HFF-Myc (cell line): ENCODE measurements around the gene NPFF.

ENCODE experiments used
- DNase-seq: peaks from one replicate; pipeline ENCODE4 v3.0.0-alpha.2; 2011; ENCODE audit warnings: low read depth; ENCODE audit errors: extremely low read depth
- H3K4me3 ChIP-seq: replicated peaks from 2 replicates; pipeline ENCODE4 v1.5.1; 2011; ENCODE audit warnings: low read depth, mild to moderate bottlenecking, control low read depth, low read length
- TF ChIP-seq, protein P1 (sequence below): IDR thresholded peaks from 2 replicates; pipeline ENCODE4 v1.5.1; 2012; ENCODE audit warnings: mild to moderate bottlenecking, low read depth, low read length, control low read depth; ENCODE audit errors: missing control alignments

The NPFF gene

DNA sequence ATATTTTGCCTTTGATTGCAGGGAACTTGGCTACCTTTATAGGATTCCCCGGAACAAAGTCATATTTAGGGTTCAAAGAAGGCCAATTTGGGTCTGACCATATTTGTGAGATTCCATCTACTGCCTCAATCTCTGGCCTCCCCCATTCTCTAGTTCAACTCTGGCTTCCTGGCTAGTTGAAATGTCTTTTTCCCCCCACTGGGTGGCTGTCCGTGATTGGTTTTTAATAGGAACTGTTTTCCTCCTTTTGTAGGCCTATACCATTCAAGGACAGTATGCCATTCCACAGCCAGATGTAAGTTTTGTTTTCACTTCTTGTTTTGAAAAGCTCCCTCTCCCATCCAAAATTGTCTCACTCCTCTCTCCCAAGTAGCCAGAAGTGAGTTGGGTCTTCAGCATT, 41.6 kb downstream of the NPFF start:
- no peak overlapping the region for H3K4me3 ChIP-seq
- DNase-seq = no peak
- TF ChIP-seq, protein P1, sequence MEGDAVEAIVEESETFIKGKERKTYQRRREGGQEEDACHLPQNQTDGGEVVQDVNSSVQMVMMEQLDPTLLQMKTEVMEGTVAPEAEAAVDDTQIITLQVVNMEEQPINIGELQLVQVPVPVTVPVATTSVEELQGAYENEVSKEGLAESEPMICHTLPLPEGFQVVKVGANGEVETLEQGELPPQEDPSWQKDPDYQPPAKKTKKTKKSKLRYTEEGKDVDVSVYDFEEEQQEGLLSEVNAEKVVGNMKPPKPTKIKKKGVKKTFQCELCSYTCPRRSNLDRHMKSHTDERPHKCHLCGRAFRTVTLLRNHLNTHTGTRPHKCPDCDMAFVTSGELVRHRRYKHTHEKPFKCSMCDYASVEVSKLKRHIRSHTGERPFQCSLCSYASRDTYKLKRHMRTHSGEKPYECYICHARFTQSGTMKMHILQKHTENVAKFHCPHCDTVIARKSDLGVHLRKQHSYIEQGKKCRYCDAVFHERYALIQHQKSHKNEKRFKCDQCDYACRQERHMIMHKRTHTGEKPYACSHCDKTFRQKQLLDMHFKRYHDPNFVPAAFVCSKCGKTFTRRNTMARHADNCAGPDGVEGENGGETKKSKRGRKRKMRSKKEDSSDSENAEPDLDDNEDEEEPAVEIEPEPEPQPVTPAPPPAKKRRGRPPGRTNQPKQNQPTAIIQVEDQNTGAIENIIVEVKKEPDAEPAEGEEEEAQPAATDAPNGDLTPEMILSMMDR = no peak

DNA sequence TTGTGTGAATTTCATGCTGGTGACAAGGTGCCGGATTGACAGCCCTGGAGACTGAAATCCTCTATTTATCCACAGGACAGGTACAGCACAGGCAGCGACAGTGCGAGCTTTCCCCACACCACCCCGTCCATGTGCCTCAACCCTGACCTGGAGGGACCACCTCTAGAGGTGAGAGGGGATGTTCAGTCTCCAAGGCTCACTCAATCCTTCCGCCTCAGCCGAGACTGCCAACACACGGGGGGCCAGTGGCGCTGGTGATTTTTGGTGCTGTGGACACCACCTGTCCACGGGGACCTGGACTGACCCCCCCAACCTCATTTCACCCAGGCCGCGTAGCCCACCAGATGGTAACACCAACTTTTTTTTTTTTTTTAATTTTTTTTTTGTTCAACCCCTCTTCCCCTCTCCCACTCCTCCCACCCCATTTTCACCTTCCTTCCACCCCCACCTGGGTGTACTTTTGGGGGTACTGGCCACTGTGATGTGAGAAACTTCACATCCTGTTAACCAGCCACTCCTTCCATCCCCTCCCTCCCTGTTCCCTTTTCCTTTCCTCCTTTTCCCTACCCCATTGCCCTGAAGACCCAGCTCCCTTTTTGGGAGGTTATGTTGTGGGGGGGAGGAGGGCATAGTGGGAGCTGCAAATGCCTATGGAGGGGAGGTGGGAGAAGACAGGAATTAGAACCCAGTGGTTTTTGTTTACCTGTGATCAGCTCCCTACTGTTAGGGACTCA, 42.4 kb downstream of the NPFF start:
- TF ChIP-seq, protein P1 = no peak
- no peak for DNase-seq
- no peak overlapping the region for H3K4me3 ChIP-seq

DNA sequence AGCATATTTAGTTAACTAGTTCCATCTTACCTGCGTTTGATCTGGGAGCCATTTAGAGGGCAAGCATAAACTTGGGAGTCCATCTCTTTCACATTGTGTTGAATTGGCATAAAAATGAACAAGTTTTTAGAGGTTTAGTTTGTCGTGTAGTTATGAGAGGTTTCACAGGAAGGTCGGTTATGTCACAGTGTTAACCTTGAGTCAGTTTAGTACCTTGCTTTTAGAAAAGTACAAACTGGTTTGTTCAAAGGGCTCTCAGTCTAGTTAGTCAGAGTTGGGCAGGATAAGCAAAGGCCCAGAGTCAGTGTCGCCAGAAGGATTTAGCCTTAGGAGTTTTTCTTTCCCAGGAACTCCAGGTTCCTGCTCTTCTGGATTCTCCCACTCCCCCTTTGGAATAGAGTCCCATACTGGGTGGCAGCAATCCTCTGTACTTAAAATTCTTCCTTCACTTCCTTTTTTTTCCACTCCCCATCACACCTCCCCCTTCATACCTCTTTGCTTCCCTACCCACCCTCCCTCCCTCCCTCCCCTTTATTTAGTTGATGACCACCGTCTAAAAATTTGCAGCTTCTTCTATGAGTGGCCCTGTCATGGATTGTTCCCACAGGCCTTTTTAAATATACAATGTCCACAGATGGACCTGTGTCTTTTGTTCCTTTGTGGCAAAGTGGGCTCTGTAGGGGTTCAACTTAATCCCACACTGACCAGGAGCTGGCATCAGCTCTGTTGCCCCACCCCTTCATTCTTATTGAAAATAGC, 43.3 kb downstream of the NPFF start:
- TF ChIP-seq, protein P1 = no peak

DNA sequence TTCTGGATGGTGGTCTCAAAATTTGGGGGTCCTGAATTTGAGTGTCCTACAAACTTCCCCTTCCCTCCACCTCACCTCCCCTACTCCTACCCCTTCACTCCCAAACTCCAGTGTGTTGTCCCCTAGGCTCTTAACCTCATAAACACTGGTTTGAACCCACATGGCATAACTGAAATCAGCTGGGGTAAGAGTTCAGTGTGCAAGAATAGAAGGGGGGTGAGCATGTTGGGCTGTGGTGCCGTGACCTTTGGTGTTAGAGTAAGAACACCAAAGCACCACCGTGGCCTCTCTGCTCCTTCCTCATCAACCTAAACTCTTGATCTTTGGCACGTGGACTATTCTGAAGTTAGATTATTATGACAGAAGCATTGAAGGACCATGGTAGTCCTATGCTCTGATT, 44.3 kb downstream of the NPFF start:
- DNase-seq = no peak
- no peak overlapping the region for H3K4me3 ChIP-seq
- TF ChIP-seq, protein P1 = no peak

More for the DNA sequence above, 43.3 kb downstream of the NPFF start:
- H3K4me3 ChIP-seq = no peak overlapping the region
- no peak for DNase-seq

DNA sequence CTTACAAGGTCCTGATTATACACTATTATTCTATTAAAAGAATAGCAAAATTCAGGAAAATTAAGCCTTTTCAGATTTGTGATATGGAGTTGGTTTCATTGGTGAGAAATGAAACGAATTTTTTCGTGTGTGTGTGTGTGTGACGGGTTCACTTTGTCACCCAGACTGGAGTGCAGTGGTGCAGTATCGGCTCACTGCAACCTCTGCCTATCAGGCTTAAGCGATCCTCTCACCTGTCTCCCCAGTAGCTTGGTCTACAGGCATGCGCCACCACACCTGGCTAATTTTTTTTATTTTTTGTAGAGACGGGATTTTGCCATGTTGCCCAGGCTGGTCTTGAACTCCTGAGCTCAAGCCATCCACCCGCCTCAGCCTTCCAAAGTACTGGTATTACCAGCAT, 45.7 kb downstream of the NPFF start:
- no peak overlapping the region for H3K4me3 ChIP-seq
- no peak for DNase-seq
- TF ChIP-seq, protein P1 = no peak

DNA sequence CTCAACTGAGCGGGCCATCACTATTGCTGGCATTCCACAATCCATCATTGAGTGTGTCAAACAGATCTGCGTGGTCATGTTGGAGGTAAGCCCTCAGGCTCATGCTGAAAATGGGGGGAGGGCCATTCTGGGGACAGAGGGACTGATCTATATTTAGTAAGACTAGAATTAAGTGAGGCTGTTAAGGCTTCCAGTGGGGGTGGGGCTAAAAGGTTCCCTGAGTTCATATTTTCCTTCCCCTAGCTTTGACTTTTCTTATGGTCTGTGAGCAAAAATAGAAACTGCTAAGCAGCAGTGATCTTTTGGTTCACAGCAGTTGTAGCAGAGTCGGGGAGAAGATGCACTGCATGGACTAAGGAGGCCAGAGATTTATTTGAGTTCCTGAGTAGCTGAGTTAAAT, 46.2 kb downstream of the NPFF start:
- TF ChIP-seq, protein P1 = no peak
- no peak overlapping the region for H3K4me3 ChIP-seq
- DNase-seq = no peak
